GM23338 (cell line): ENCODE measurements around the gene OR12D2. TPM values are rescaled to one million over a fixed set of nuclear protein-coding genes. Genes with fewer than 3 reads are reported as not detected.

Experiments
- ATAC-seq: fragments of 200-7000 bp; cut with Tn5 transposase; 3 replicates; pipeline ENCODE4 v1.9.1; 2020
- DNase-seq: peaks from one replicate; pipeline ENCODE4 v3.0.0-alpha.2; 2015; ENCODE audit warnings: low spot score
- H2AFZ ChIP-seq: fragments of 200-600 bp; sonication (generic); 2 replicates; pipeline ENCODE4 v1.8.0; 2016; ENCODE audit warnings: antibody characterized with exemption, mild to moderate bottlenecking, moderate library complexity
- H3F3A ChIP-seq: fragments of 200-600 bp; sonication (generic); replicated peaks from 2 replicates; pipeline ENCODE4 v1.8.0; 2017; ENCODE audit warnings: antibody characterized with exemption, mixed run types, low read depth
- H3K27ac ChIP-seq: fragments of 200-600 bp; sonication (generic); 2 replicates; pipeline ENCODE4 v1.6.1; 2016; ENCODE audit warnings: low read depth
- H3K27me3 ChIP-seq: fragments of 200-600 bp; sonication (generic); 2 replicates; pipeline ENCODE4 v1.8.0; 2016; ENCODE audit warnings: mild to moderate bottlenecking, mixed run types, moderate library complexity; ENCODE audit not compliant: insufficient read depth
- H3K36me3 ChIP-seq: fragments of 200-600 bp; sonication (generic); 2 replicates; pipeline ENCODE4 v1.8.0; 2016; ENCODE audit warnings: mild to moderate bottlenecking; ENCODE audit not compliant: insufficient read depth
- H3K4me1 ChIP-seq: fragments of 200-600 bp; sonication (generic); 2 replicates; pipeline ENCODE4 v1.8.0; 2016; ENCODE audit warnings: mild to moderate bottlenecking, moderate library complexity; ENCODE audit not compliant: insufficient read depth
- H3K4me2 ChIP-seq: fragments of 200-600 bp; sonication (generic); 2 replicates; pipeline ENCODE4 v1.7.1; 2017; ENCODE audit warnings: mixed run types
- H3K4me3 ChIP-seq: fragments of 200-600 bp; sonication (generic); 2 replicates; pipeline ENCODE4 v1.6.1; 2016; ENCODE audit warnings: mixed run types
- H3K79me2 ChIP-seq: fragments of 200-600 bp; sonication (generic); replicated peaks from 2 replicates; pipeline ENCODE4 v1.8.0; 2017; ENCODE audit warnings: mild to moderate bottlenecking; ENCODE audit not compliant: insufficient read depth
- H3K9me2 ChIP-seq: fragments of 200-600 bp; sonication (generic); 2 replicates; pipeline ENCODE4 v1.8.0; 2017; ENCODE audit not compliant: insufficient read depth
- H4K20me1 ChIP-seq: fragments of 200-600 bp; sonication (generic); replicated peaks from 2 replicates; pipeline ENCODE4 v1.8.0; 2017; ENCODE audit warnings: mild to moderate bottlenecking; ENCODE audit not compliant: insufficient read depth
- H3K27ac Mint-ChIP-seq: 2 replicates; pipeline ENCODE4 v1.8.0; 2020; ENCODE audit warnings: inconsistent platforms, mild to moderate bottlenecking, moderate library complexity, mixed read lengths
- H3K27me3 Mint-ChIP-seq: 3 replicates; pipeline ENCODE4 v1.8.0; 2022; ENCODE audit warnings: low read depth, mild to moderate bottlenecking, moderate library complexity, mixed read lengths, inconsistent platforms; ENCODE audit not compliant: insufficient read depth, poor library complexity
- H3K36me3 Mint-ChIP-seq: 3 replicates; pipeline ENCODE4 v1.8.0; 2021; ENCODE audit warnings: low read depth, mild to moderate bottlenecking, inconsistent platforms, moderate library complexity, mixed read lengths
- H3K4me1 Mint-ChIP-seq: 3 replicates; pipeline ENCODE4 v1.8.0; 2020; ENCODE audit warnings: mild to moderate bottlenecking, inconsistent platforms, mixed read lengths
- H3K4me3 Mint-ChIP-seq: 3 replicates; pipeline ENCODE4 v1.8.0; 2021; ENCODE audit warnings: moderate library complexity, mild to moderate bottlenecking, inconsistent platforms, mixed read lengths
- H3K9me3 Mint-ChIP-seq: 3 replicates; pipeline ENCODE4 v1.8.0; 2020; ENCODE audit warnings: moderate library complexity, mild to moderate bottlenecking, inconsistent platforms, mixed read lengths
- CREB1 ChIP-seq: fragments of 250-450 bp; sonication (Bioruptor Pico); IDR thresholded peaks from 2 replicates; pipeline ENCODE4 v1.5.0; 2020; ENCODE audit warnings: low read depth, mild to moderate bottlenecking, moderate library complexity
- EZH2 ChIP-seq: fragments of 200-600 bp; sonication (generic); IDR thresholded peaks from one replicate; pipeline ENCODE4 v1.8.0; 2017; ENCODE audit warnings: antibody characterized with exemption, mild to moderate bottlenecking, low read depth; ENCODE audit not compliant: unreplicated experiment
- EZH2phosphoT487 ChIP-seq: fragments of 200-600 bp; sonication (generic); IDR thresholded peaks from one replicate; pipeline ENCODE4 v1.8.1; 2018; ENCODE audit warnings: antibody characterized with exemption; ENCODE audit not compliant: unreplicated experiment
- JUNB ChIP-seq: IDR thresholded peaks from one replicate; pipeline ENCODE4 v1.6.1; 2016; ENCODE audit warnings: antibody characterized with exemption; ENCODE audit not compliant: unreplicated experiment
- NANOG ChIP-seq: IDR thresholded peaks from 2 replicates; pipeline ENCODE4 v1.6.1; 2016; ENCODE audit warnings: antibody characterized with exemption, borderline replicate concordance
- POLR2AphosphoS5 ChIP-seq: IDR thresholded peaks from 2 replicates; pipeline ENCODE4 v1.6.1; 2016; ENCODE audit warnings: antibody characterized with exemption, low read depth
- STAT1 ChIP-seq: IDR thresholded peaks from one replicate; pipeline ENCODE4 v1.6.1; 2016; ENCODE audit warnings: antibody characterized with exemption; ENCODE audit not compliant: unreplicated experiment
- ZNF114 ChIP-seq: fragments of 250-450 bp; sonication (Bioruptor Pico); IDR thresholded peaks from 2 replicates; pipeline ENCODE4 v1.5.0; 2020; ENCODE audit warnings: mild to moderate bottlenecking, moderate library complexity
- ZNF331 ChIP-seq: fragments of 250-450 bp; sonication (Bioruptor Pico); IDR thresholded peaks from 2 replicates; pipeline ENCODE4 v1.5.0; 2020; ENCODE audit warnings: low read depth, mild to moderate bottlenecking, moderate library complexity
- polyA plus RNA-seq: library from polyadenylated mRNA; unstranded; fragments of >200 nt; fragmentation: Nextera tagmentation; extraction: Ambion mirVana; gene quantifications from 2 replicates; pipeline ENCODE4 v1.2.1, GENCODE V29; 2016
- total RNA-seq: library from RNA; depleted of rRNA; stranded (reverse); fragments of >200 nt; shearing (Covaris generic); gene quantifications from 2 replicates; pipeline ENCODE4 v1.2.3, GENCODE V29; 2014
- TF ChIP-seq, protein P1 (sequence below), 2 experiments: fragments of 200-600 bp in 1 of 2; sonication (generic) in 1 of 2; conservative IDR thresholded peaks; 2 replicates each; pipeline versions ENCODE4 v1.5.1 to v1.6.1; 2016 to 2017; ENCODE audit warnings: antibody characterized with exemption in 2 of 2, low read depth in 2 of 2, mild to moderate bottlenecking in 2 of 2, moderate library complexity in 1 of 2
- TF ChIP-seq, protein P2 (sequence below): fragments of 250-450 bp; sonication (Bioruptor Pico); IDR thresholded peaks from 2 replicates; pipeline ENCODE4 v1.5.0; 2020; ENCODE audit warnings: mild to moderate bottlenecking, moderate library complexity

The OR12D2 gene
- total and polyA plus RNA-seq, 2 experiments from 2014 or later: not detected

DNA sequence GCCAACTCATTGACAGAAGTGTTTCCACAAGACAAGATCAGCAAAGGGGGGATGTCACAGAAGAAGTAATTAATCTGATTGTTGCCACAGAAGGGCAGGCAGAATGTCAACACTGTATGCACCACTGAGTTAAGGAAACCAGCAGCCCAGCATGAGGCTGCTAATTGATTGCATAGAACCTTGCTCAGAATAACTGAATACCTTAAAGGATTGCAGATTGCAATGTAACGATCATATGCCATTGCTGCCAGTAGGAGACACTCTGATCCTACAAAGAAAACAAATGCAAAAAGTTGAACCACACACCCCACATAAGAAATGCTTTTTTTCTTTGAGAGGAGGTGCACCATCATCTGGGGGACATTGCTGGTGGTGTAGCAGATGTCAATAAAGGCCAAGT is 39.8 kb upstream of the OR12D2 start:
- peak; percentile 50; the same call in 2 of the 3 replicates for ATAC-seq
- Histone ChIP-seq H3K27ac (no peak overlapping the region), H3K4me2 (no peak overlapping the region), H3K79me2 (no peaks in the 10 kb centered on the region), H3K4me1 (no peaks in the 10 kb centered on the region), H4K20me1 (no peaks in the 10 kb centered on the region), H2AFZ (no peak overlapping the region), H3K36me3 (no peaks in the 10 kb centered on the region), H3K9me2 (no peaks in the 10 kb centered on the region), H3F3A (no peaks in the 10 kb centered on the region), H3K4me3 (no peak overlapping the region), H3K27me3 (no peaks in the 10 kb centered on the region)
- no peaks in the 10 kb centered on the region for H3K36me3 Mint-ChIP-seq
- no peak for TF ChIP-seq JUNB
- TF ChIP-seq, protein P1, sequence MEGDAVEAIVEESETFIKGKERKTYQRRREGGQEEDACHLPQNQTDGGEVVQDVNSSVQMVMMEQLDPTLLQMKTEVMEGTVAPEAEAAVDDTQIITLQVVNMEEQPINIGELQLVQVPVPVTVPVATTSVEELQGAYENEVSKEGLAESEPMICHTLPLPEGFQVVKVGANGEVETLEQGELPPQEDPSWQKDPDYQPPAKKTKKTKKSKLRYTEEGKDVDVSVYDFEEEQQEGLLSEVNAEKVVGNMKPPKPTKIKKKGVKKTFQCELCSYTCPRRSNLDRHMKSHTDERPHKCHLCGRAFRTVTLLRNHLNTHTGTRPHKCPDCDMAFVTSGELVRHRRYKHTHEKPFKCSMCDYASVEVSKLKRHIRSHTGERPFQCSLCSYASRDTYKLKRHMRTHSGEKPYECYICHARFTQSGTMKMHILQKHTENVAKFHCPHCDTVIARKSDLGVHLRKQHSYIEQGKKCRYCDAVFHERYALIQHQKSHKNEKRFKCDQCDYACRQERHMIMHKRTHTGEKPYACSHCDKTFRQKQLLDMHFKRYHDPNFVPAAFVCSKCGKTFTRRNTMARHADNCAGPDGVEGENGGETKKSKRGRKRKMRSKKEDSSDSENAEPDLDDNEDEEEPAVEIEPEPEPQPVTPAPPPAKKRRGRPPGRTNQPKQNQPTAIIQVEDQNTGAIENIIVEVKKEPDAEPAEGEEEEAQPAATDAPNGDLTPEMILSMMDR (conservative IDR thresholded peaks at IDR 0.05; ENCODE audit: low read depth in 2 of 2): peak; percentile 43 to 55
- no peak overlapping the region for H3K27ac Mint-ChIP-seq
- peak; percentile 40 for DNase-seq
- H3K9me3 Mint-ChIP-seq: no peaks in the 10 kb centered on the region
- H3K4me1 Mint-ChIP-seq: peaks cover 8% of the 10 kb centered on the region
- no peak overlapping the region for H3K4me3 Mint-ChIP-seq
- peaks cover 2% of the 10 kb centered on the region for H3K27me3 Mint-ChIP-seq

DNA sequence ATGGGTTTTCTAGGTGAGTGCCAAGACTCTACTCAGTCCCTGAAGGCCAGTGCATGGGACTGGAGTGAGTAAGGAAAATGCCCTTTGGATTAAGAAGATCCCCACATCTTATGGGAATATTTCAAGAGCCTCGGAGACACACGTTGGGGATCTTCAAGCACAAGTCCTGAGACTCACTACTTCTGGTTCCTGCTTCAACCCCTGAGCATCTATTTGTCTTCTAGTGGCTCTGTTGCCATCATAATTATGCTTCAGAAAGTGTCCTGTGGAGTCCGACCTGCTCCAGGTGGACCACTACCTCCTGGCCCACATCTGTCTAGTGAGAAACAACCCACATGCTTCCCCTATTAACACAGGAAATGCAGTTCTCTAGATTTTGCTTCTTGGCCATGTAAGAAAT is 26.7 kb upstream of the OR12D2 start, which contains the start of gene OR5V1:
Gene OR5V1, minus strand, starts transcription at position 101 of the 400 bp plus-strand sequence. CDS start 12,670 bp downstream, outside the sequence.
- ATAC-seq (no peak), DNase-seq (no peak)
- no peak within 1 kb of the TSS for H3K27ac ChIP-seq
- Mint-ChIP-seq H3K9me3 (peaks cover 3% of the 10 kb centered on the region; the same call in 1 of the 3 replicates), H3K27ac (no peak within 1 kb of the TSS), H3K4me3 (no peak within 1 kb of the TSS), H3K4me1 (no peaks in the 10 kb centered on the region), H3K27me3 (peaks cover 2% of the 10 kb centered on the region), H3K36me3 (no peaks in the 10 kb centered on the region)
- H3K36me3 ChIP-seq: no peaks in the 10 kb centered on the region
- H4K20me1 ChIP-seq: no peaks in the 10 kb centered on the region
- no peak within 1 kb of the TSS for H3K4me3 ChIP-seq
- no peak within 1 kb of the TSS for H3K4me2 ChIP-seq
- no peaks in the 10 kb centered on the region for H3K9me2 ChIP-seq
- no peaks in the 10 kb centered on the region for H3K27me3 ChIP-seq
- H3K79me2 ChIP-seq: no peaks in the 10 kb centered on the region
- H3K4me1 ChIP-seq: no peaks in the 10 kb centered on the region
- H3F3A ChIP-seq: no peaks in the 10 kb centered on the region
- peak within 1 kb of the TSS; percentile 43; the same call in 1 of the 2 replicates for H2AFZ ChIP-seq
- TF ChIP-seq, protein P1 (conservative IDR thresholded peaks at IDR 0.05; ENCODE audit: low read depth in 2 of 2): no peak
- TF ChIP-seq EZH2phosphoT487 (no peak), ZNF114 (no peak), NANOG (no peak), JUNB (no peak), CREB1 (no peak), STAT1 (no peak), POLR2AphosphoS5 (no peak), EZH2 (no peak), ZNF331 (CRISPR knock-in tag) (no peak)
- TF ChIP-seq, protein P2, sequence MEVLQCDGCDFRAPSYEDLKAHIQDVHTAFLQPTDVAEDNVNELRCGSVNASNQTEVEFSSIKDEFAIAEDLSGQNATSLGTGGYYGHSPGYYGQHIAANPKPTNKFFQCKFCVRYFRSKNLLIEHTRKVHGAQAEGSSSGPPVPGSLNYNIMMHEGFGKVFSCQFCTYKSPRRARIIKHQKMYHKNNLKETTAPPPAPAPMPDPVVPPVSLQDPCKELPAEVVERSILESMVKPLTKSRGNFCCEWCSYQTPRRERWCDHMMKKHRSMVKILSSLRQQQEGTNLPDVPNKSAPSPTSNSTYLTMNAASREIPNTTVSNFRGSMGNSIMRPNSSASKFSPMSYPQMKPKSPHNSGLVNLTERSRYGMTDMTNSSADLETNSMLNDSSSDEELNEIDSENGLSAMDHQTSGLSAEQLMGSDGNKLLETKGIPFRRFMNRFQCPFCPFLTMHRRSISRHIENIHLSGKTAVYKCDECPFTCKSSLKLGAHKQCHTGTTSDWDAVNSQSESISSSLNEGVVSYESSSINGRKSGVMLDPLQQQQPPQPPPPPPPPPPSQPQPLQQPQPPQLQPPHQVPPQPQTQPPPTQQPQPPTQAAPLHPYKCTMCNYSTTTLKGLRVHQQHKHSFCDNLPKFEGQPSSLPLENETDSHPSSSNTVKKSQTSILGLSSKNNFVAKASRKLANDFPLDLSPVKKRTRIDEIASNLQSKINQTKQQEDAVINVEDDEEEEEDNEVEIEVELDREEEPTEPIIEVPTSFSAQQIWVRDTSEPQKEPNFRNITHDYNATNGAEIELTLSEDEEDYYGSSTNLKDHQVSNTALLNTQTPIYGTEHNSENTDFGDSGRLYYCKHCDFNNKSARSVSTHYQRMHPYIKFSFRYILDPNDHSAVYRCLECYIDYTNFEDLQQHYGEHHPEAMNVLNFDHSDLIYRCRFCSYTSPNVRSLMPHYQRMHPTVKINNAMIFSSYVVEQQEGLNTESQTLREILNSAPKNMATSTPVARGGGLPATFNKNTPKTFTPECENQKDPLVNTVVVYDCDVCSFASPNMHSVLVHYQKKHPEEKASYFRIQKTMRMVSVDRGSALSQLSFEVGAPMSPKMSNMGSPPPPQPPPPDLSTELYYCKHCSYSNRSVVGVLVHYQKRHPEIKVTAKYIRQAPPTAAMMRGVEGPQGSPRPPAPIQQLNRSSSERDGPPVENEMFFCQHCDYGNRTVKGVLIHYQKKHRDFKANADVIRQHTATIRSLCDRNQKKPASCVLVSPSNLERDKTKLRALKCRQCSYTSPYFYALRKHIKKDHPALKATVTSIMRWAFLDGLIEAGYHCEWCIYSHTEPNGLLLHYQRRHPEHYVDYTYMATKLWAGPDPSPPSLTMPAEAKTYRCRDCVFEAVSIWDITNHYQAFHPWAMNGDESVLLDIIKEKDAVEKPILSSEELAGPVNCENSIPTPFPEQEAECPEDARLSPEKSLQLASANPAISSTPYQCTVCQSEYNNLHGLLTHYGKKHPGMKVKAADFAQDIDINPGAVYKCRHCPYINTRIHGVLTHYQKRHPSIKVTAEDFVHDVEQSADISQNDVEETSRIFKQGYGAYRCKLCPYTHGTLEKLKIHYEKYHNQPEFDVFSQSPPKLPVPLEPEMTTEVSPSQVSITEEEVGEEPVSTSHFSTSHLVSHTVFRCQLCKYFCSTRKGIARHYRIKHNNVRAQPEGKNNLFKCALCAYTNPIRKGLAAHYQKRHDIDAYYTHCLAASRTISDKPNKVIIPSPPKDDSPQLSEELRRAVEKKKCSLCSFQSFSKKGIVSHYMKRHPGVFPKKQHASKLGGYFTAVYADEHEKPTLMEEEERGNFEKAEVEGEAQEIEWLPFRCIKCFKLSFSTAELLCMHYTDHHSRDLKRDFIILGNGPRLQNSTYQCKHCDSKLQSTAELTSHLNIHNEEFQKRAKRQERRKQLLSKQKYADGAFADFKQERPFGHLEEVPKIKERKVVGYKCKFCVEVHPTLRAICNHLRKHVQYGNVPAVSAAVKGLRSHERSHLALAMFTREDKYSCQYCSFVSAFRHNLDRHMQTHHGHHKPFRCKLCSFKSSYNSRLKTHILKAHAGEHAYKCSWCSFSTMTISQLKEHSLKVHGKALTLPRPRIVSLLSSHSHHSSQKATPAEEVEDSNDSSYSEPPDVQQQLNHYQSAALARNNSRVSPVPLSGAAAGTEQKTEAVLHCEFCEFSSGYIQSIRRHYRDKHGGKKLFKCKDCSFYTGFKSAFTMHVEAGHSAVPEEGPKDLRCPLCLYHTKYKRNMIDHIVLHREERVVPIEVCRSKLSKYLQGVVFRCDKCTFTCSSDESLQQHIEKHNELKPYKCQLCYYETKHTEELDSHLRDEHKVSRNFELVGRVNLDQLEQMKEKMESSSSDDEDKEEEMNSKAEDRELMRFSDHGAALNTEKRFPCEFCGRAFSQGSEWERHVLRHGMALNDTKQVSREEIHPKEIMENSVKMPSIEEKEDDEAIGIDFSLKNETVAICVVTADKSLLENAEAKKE (CRISPR knock-in tag): no peak
